Dendritic cell treated with granulocyte-macrophage colony-stimulating factor and Interleukin-4, amounts not matched to agents 40 ng/mL and 50 ng/mL, for 4 days (primary cell): ENCODE data around the gene OR4N5.
A peak's percentile ranks its signal among the peaks of the same experiment; 100 is the strongest.

Source experiments
- H3K27ac Mint-ChIP-seq: one replicate; pipeline ENCODE4 v1.8.0; 2022; ENCODE audit warnings: mild to moderate bottlenecking, mixed read lengths
- H3K27me3 Mint-ChIP-seq: one replicate; pipeline ENCODE4 v1.8.0; 2022; ENCODE audit warnings: mild to moderate bottlenecking, mixed read lengths
- H3K36me3 Mint-ChIP-seq: one replicate; pipeline ENCODE4 v1.8.0; 2022; ENCODE audit warnings: low read depth, mixed read lengths
- H3K4me1 Mint-ChIP-seq: one replicate; pipeline ENCODE4 v1.8.0; 2022; ENCODE audit warnings: low read depth, mixed read lengths
- H3K4me3 Mint-ChIP-seq: one replicate; pipeline ENCODE4 v1.8.0; 2022; ENCODE audit warnings: mild to moderate bottlenecking, moderate library complexity, mixed read lengths
- H3K9me3 Mint-ChIP-seq: one replicate; pipeline ENCODE4 v1.8.0; 2022; ENCODE audit warnings: mixed read lengths
- intact Hi-C: fragments of 100-400 bp; cut with micrococcal nuclease; formaldehyde crosslinking; loops from one replicate; pipeline ENCODE4 v1.15.0; 2022

OR4N5 gene

DNA sequence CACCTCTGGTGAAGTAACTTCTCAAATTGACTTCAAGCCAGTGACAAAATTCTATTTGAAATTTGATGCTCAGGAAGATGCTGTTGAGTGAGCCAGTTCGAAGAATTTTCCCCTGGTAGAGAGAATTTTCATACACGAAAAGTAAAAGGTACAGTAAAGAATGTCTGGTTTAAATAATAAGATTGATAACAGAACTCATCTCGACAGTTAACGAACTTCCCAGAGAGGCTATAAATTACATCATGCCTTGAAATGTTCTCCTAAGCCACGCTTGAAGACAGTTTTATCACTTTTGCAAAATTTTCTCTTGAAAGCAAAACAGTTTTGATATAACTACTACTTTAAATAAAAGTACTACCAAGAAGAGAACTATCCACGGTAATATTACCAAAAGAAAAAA is 37.7 kb downstream of the OR4N5 start:
- Mint-ChIP-seq H3K36me3 (no peaks in the 10 kb centered on the region), H3K27me3 (no peaks in the 10 kb centered on the region), H3K4me1 (peaks cover 15% of the 10 kb centered on the region), H3K4me3 (no peak overlapping the region), H3K27ac (no peak overlapping the region), H3K9me3 (no peaks in the 10 kb centered on the region)
- intact Hi-C loops, result no loop called here

DNA sequence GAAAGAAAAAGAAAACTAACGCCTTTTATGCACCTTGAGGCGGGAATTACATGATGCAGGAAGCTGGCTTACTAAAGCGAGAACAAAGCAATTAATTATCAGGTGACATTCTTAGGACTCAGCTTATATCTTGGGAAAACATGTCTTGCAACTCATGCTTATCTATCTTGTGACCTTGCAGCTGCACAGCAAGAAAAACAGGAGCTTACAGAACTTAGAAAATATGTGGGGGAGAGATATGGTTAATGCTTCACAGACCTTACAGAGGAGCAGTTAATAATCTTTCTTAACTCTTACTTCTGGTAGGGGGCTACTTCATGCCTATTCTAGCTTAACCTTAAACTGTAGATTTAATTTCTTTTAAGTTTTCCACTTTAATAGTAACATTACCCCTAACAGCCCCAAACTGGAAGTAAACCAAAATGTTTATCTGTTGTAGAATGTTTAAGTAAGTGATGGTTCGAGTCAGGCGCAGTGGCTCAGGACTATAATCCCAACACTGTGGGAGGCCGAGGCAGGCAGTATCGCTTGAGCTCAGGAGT is 38.9 kb downstream of the OR4N5 start:
- H3K9me3 Mint-ChIP-seq, result no peaks in the 10 kb centered on the region
- no peak overlapping the region for H3K27ac Mint-ChIP-seq
- peaks cover 15% of the 10 kb centered on the region for H3K4me1 Mint-ChIP-seq
- H3K4me3 Mint-ChIP-seq, result no peak overlapping the region
- no peaks in the 10 kb centered on the region for H3K36me3 Mint-ChIP-seq
- intact Hi-C loops, result no loop called here
- no peaks in the 10 kb centered on the region for H3K27me3 Mint-ChIP-seq

DNA sequence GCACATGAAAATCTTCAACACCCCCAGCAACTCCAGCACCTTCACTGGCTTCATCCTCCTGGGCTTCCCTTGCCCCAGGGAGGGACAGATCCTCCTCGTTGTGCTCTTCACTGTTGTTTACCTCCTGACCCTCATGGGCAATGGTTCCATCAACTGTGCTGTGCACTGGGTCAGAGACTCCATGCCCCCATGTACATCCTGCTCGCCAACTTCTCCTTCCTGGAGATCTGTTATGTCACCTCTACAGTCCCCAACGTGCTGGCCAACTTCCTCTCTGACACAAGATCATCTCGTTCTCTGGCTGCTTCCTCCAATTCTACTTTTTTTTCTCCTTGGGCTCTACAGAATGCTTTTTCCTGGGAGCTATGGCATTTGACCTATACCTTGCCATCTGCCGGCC is 40.6 kb downstream of the OR4N5 start:
- Mint-ChIP-seq H3K27ac (peak overlapping the region; percentile 78), H3K9me3 (no peaks in the 10 kb centered on the region), H3K27me3 (no peaks in the 10 kb centered on the region), H3K4me1 (peaks cover 15% of the 10 kb centered on the region), H3K4me3 (no peak overlapping the region), H3K36me3 (no peaks in the 10 kb centered on the region)
- intact Hi-C loops, result no loop called here

DNA sequence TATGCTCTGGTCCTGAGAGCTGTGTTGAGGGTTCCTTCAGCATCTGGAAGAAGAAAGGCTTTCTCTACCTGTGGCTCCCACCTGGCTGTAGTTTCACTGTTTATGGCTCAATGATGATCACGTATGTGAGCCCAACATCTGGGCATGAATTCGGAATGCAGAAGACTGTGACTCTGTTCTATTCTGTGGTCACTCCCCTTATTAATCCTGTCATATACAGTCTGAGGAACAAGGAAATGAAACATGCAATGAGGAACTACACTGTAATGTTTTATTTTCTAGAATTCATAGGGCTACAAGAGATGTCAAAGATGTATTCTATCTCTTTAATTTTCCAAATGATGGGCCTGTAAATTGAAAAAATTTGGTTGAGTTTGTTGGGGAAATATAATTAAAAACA is 41.3 kb downstream of the OR4N5 start:
- H3K27me3 Mint-ChIP-seq, result no peaks in the 10 kb centered on the region
- H3K36me3 Mint-ChIP-seq, result no peaks in the 10 kb centered on the region
- peak overlapping the region; percentile 42 for H3K4me3 Mint-ChIP-seq
- no peaks in the 10 kb centered on the region for H3K9me3 Mint-ChIP-seq
- H3K27ac Mint-ChIP-seq, result peak overlapping the region; percentile 78
- intact Hi-C loops, result no loop called here
- peaks cover 15% of the 10 kb centered on the region for H3K4me1 Mint-ChIP-seq

DNA sequence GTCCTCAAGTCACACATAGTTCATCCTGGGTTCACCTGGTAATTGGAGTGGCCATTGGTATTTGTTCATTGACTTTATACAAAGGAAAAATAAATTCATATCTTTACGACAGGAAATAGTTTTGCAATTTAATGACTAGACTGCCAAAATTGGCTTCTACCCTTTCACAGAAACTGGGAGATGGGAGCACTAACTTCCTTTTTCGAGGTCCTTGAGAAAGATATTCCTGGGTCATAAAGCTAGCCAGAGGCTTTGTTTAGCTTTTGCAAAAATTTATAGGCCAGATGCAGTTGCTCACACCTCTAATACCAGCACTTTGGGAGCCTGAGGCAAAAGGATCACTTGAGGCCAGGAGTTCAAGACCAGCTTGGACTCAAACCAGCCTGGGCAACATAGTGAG is 41.9 kb downstream of the OR4N5 start:
- Mint-ChIP-seq H3K27me3 (no peaks in the 10 kb centered on the region), H3K36me3 (no peaks in the 10 kb centered on the region), H3K27ac (peak overlapping the region; percentile 78)

DNA sequence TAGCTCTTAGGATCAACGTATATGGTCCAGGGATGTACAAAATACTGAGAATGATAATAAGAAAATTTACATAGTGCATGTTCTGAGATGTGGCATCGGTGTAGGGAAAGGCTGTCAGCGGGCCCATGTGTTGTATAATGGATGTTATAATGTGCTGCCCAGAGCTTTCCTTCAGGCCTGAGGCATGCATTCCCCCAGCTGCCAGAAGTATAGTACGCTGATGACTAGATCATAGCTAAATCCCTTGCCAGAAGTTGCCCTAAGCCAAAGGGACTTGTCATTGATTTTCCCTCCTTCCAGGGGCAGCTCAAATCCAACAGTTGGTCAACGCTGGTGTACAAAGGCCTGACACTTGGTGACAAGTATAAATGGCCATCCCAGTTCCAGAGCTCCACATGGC is 45.6 kb downstream of the OR4N5 start:
- peaks cover 8% of the 10 kb centered on the region for H3K4me1 Mint-ChIP-seq
- no peaks in the 10 kb centered on the region for H3K9me3 Mint-ChIP-seq
- no peak overlapping the region for H3K27ac Mint-ChIP-seq
- no peak overlapping the region for H3K4me3 Mint-ChIP-seq
- intact Hi-C loops, result no loop called here
- H3K36me3 Mint-ChIP-seq, result no peaks in the 10 kb centered on the region
- peaks cover 7% of the 10 kb centered on the region for H3K27me3 Mint-ChIP-seq

More for the DNA sequence above, 41.9 kb downstream of the OR4N5 start:
- no peak overlapping the region for H3K4me3 Mint-ChIP-seq
- intact Hi-C loops, result no loop called here
- peaks cover 15% of the 10 kb centered on the region for H3K4me1 Mint-ChIP-seq
- no peaks in the 10 kb centered on the region for H3K9me3 Mint-ChIP-seq

DNA sequence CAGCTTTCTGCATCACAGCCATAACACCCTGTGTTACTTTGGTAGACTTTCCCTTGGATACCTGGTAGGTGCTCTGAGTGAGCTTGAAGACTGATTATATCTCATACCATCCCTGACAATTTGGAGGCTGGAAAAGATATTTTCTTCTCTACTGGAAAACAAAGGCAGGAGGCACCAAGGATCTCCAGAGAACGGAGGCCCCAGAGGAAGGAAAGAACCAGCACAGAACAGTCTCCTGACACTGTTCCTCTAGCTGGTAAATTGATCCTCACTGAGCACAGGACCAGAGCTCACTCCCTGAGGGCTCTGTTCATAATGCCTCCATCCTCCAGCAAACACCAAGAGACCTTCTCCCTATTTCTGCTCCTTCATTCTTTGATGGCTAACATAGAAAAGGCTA is 52.0 kb downstream of the OR4N5 start, which contains the start of gene OR11G2:
Gene OR11G2 (plus strand): TSS at position 301 of the 400 bp plus-strand sequence. CDS start 6,542 bp downstream, outside the sequence.
- intact Hi-C loops, result no loop called here
- Mint-ChIP-seq H3K9me3 (no peaks in the 10 kb centered on the region), H3K27me3 (peaks cover 12% of the 10 kb centered on the region), H3K4me3 (no peak within 1 kb of the TSS), H3K4me1 (no peaks in the 10 kb centered on the region), H3K36me3 (no peaks in the 10 kb centered on the region), H3K27ac (no peak within 1 kb of the TSS)

DNA sequence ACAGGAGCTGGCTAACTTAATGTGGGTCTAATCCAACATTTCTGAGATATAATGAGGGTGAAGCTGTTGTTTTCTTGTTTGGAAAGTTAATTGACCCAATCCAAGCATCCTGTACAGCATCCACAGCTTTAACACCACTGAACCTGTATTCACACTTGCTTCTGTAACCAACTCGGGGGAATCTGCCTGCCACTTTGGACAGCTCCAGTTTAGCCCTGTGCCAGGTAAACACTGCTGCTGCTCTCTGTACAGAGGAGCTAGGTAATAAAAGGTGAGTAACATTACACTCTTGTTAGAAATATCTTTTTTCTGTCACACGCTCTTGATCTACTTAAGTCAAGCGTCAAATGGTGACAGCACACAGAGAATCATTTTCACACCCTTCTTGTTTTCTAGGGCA is 52.8 kb downstream of the OR4N5 start:
- H3K9me3 Mint-ChIP-seq, result no peaks in the 10 kb centered on the region
- intact Hi-C loops, result no loop called here
- no peak overlapping the region for H3K4me3 Mint-ChIP-seq
- H3K36me3 Mint-ChIP-seq, result no peaks in the 10 kb centered on the region
- no peaks in the 10 kb centered on the region for H3K4me1 Mint-ChIP-seq
- H3K27me3 Mint-ChIP-seq, result peaks cover 13% of the 10 kb centered on the region
- no peak overlapping the region for H3K27ac Mint-ChIP-seq

DNA sequence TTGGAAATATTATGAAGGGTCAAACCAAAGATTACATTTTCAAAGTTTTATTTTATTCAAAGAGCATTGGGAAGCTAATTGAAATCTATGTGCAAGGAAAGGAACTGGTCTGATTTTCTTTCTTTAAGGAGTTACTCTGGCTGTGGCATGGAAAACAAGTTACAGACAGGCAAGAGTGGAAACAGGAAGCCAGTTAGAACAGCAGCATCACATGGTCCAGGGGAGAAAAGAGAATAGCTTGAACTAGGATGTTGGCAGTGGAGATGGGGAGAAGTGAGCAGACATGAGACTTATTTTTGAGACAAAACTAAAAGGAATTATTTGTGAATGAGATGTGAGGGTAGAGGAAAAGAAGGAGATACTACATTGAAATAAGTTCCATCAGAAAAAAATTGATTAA is 55.5 kb downstream of the OR4N5 start:
- Mint-ChIP-seq H3K27ac (no peak overlapping the region), H3K4me1 (peaks cover 7% of the 10 kb centered on the region), H3K27me3 (peaks cover 6% of the 10 kb centered on the region)

More for the DNA sequence above, 55.5 kb downstream of the OR4N5 start:
- H3K4me3 Mint-ChIP-seq, result no peak overlapping the region
- no peaks in the 10 kb centered on the region for H3K9me3 Mint-ChIP-seq
- intact Hi-C loops, result no loop called here
- H3K36me3 Mint-ChIP-seq, result no peaks in the 10 kb centered on the region
